WERI-Rb-1 (cell line): ENCODE results near the gene GALNT5.

ENCODE experiments used
- DNase-seq: peaks from one replicate; pipeline ENCODE4 v3.0.0-alpha.2; 2020
- H3K27ac ChIP-seq: fragments of 250-450 bp; sonication (Bioruptor Pico); 2 replicates; pipeline ENCODE4 v1.5.1; 2020; ENCODE audit warnings: mild to moderate bottlenecking, moderate library complexity
- H3K27me3 ChIP-seq: fragments of 250-450 bp; sonication (Bioruptor Pico); 2 replicates; pipeline ENCODE4 v1.5.1; 2021; ENCODE audit warnings: mild to moderate bottlenecking, low read depth, moderate library complexity; ENCODE audit not compliant: insufficient read depth, severe bottlenecking
- H3K36me3 ChIP-seq: fragments of 250-450 bp; sonication (Bioruptor Pico); 2 replicates; pipeline ENCODE4 v1.5.1; 2020; ENCODE audit warnings: mild to moderate bottlenecking, moderate library complexity
- H3K4me3 ChIP-seq: 2 replicates; pipeline ENCODE4 v1.5.1; 2011; ENCODE audit warnings: low read depth, mild to moderate bottlenecking, control low read depth, low read length
- H3K9me3 ChIP-seq: fragments of 250-450 bp; sonication (Bioruptor Pico); 2 replicates; pipeline ENCODE4 v1.5.1; 2021; ENCODE audit warnings: mild to moderate bottlenecking, moderate library complexity; ENCODE audit not compliant: severe bottlenecking
- TF ChIP-seq, protein P1 (sequence below): IDR thresholded peaks from 2 replicates; pipeline ENCODE4 v1.5.1; 2011; ENCODE audit warnings: low read depth, mild to moderate bottlenecking, control low read depth, inconsistent platforms, low read length

The GALNT5 gene

DNA sequence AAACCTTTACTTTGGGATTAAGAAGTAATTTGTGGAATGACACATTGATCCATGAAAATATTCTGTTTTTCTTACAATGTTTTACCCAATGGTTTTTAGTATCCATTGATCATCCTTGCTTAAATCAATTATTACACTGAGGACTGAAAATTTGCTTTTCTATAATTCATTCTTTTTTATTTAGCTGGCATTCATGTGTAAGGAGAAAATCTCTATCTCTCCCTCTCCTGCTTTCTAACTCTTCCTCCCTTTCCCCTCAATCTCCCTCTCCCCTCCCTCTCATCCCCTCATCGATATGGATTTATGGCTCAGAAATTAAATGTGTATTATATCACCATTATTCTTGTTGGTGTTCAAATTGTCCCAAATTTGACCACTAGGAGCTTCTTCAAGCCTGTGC lies 29.7 kb downstream of the GALNT5 start:
- H3K9me3 ChIP-seq: no peaks in the 10 kb centered on the region
- H3K4me3 ChIP-seq: no peak overlapping the region
- no peak overlapping the region for H3K27ac ChIP-seq
- no peak for DNase-seq
- TF ChIP-seq, protein P1, sequence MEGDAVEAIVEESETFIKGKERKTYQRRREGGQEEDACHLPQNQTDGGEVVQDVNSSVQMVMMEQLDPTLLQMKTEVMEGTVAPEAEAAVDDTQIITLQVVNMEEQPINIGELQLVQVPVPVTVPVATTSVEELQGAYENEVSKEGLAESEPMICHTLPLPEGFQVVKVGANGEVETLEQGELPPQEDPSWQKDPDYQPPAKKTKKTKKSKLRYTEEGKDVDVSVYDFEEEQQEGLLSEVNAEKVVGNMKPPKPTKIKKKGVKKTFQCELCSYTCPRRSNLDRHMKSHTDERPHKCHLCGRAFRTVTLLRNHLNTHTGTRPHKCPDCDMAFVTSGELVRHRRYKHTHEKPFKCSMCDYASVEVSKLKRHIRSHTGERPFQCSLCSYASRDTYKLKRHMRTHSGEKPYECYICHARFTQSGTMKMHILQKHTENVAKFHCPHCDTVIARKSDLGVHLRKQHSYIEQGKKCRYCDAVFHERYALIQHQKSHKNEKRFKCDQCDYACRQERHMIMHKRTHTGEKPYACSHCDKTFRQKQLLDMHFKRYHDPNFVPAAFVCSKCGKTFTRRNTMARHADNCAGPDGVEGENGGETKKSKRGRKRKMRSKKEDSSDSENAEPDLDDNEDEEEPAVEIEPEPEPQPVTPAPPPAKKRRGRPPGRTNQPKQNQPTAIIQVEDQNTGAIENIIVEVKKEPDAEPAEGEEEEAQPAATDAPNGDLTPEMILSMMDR: no peak
- H3K27me3 ChIP-seq: no peaks in the 10 kb centered on the region
- no peaks in the 10 kb centered on the region for H3K36me3 ChIP-seq

DNA sequence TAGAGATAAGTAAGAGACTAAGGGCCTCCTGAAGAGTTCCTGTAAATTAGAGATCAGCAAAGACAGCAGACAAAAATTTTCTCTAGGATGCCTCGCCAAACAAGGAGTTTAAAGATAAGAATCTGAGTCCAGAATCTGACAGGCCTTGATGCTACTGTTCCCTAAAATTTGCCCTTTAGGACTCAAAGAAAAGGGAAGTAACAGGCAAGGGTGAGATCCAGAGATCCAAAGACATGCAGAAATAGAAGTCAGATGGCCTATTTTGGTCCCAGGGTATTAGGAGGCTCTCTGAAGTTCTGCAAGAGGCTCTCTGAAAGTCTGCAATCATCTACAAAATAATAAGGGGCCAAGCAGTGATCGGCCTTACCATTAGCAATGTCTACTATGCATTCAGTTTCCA lies 33.0 kb downstream of the GALNT5 start:
- Histone ChIP-seq H3K27ac (no peak overlapping the region), H3K4me3 (no peak overlapping the region), H3K27me3 (no peaks in the 10 kb centered on the region), H3K36me3 (no peaks in the 10 kb centered on the region), H3K9me3 (no peaks in the 10 kb centered on the region)
- no peak for DNase-seq
- TF ChIP-seq, protein P1: no peak

DNA sequence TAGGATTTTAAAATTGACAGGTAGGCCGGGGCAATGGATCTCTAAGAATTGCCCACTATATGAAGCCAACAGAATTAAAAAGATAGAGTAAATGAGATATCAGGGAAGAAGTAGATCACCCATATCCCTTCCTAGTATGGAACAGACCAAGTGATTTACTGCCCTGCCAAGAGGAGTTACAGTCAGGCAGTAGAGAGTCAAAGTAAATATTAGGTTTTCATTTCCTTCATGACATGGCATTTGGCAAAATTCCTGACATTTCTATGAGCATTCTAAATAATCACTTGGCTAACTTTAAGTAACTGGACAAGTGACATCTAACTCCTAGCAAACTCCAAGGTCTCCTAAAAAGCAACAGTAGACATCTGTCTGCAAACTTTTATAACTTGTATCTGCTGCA lies 33.5 kb downstream of the GALNT5 start:
- Histone ChIP-seq H3K9me3 (no peaks in the 10 kb centered on the region), H3K27me3 (no peaks in the 10 kb centered on the region), H3K27ac (no peak overlapping the region), H3K4me3 (no peak overlapping the region), H3K36me3 (no peaks in the 10 kb centered on the region)
- TF ChIP-seq, protein P1: no peak
- no peak for DNase-seq

DNA sequence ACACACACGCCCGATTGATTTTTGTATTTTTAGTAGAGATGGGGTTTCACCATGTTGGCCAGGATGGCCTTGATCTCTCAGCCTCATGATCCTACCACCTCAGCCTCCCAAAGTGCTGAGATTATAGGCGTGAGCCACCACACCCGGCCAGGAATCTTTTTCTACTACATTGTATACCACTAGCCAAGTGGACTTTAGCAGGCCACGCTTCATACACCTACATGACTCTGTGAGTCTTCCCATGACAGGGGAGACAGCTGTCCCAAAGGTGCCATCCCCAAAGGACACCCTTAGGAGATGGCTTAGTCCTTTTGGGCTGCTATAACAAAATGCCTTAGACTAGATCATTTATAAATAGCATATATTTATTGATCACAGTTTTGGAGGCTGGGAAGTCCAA lies 35.3 kb downstream of the GALNT5 start:
- Histone ChIP-seq H3K27me3 (no peaks in the 10 kb centered on the region), H3K9me3 (no peaks in the 10 kb centered on the region), H3K4me3 (no peak overlapping the region), H3K27ac (no peak overlapping the region), H3K36me3 (no peaks in the 10 kb centered on the region)
- TF ChIP-seq, protein P1: no peak
- no peak for DNase-seq

DNA sequence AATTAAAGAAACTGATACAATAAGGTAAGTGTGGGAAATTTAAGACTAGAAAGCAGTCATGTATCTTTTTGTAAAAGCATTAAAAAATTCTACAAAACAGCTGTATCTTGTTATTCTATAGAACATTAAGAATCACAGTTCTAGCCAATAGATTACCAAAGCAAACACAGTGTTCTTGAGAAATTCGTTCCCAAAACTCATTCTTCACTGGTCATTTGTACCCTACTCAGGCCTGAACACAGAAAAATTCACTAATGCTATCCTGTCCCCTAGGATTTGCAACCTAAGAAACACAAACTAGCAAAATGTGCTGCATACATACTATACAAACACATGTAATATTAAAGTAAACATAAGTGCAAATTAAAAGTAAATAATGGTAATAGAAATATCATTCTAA lies 39.0 kb downstream of the GALNT5 start:
- Histone ChIP-seq H3K9me3 (no peaks in the 10 kb centered on the region), H3K36me3 (no peaks in the 10 kb centered on the region), H3K27ac (no peak overlapping the region), H3K4me3 (no peak overlapping the region), H3K27me3 (no peaks in the 10 kb centered on the region)
- no peak for DNase-seq
- TF ChIP-seq, protein P1: no peak

DNA sequence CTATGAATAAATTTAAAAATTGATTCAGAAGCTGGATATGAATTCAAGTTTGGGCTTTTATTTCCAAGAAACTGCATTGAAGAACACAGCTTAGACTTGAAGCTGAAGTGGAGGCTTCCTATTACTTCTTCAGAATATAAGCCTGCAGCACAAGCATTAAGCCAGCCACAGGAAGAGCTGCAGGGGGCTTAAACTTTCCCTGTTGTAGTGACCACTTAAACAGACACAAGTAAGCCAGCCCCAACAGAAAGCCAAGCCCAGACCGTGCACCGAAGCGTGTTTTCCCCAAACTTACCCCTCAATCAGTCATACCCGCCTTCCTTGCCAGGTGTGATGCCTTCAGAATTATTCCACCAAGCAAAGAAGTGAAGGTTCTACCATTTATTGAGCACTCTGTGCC lies 39.5 kb downstream of the GALNT5 start:
- no peaks in the 10 kb centered on the region for H3K36me3 ChIP-seq
- H3K27me3 ChIP-seq: no peaks in the 10 kb centered on the region
- DNase-seq: no peak
- H3K9me3 ChIP-seq: no peaks in the 10 kb centered on the region
- no peak overlapping the region for H3K4me3 ChIP-seq
- H3K27ac ChIP-seq: no peak overlapping the region
- TF ChIP-seq, protein P1: no peak
